ENCODE measurements around the gene TRIM68. TPM values are rescaled to one million over a fixed set of nuclear protein-coding genes. Genes with fewer than 3 reads are reported as not detected.

TRIM68 gene
- total and polyA plus RNA-seq, 7 donors: 6.0 to 15.0 (median 11.6) TPM

- 68 to 71% methylated on average over 4 of the region's 4 CpGs for WGBS, 2 donors
- H3K4me3 ChIP-seq: no peak overlapping the region
- TF ChIP-seq POLR2AphosphoS5 (IDR thresholded peaks at IDR 0.05): no peak
- TF ChIP-seq CTCF (IDR thresholded peaks at IDR 0.05): no peak
- no peak for TF ChIP-seq EP300 (IDR thresholded peaks at IDR 0.05)
- no peak for TF ChIP-seq POLR2A (IDR thresholded peaks at IDR 0.05)
- peaks cover 0 to 53% (median 47%) of the 10 kb centered on the region in 4 donors for H3K4me1 ChIP-seq
- DNase-seq: no peak
- intact Hi-C loops (cut with DNase I): loop anchor here (5.0 kb wide), 1 partner anchor 53 kb away; the partner anchor contains the start of gene OR51E2
- no peaks in the 10 kb centered on the region for H3K9me3 ChIP-seq
- peak overlapping the region in 1 of 4 donors; percentile 72 for H3K27ac ChIP-seq
- no peaks in the 10 kb centered on the region for H3K36me3 ChIP-seq
- no peaks in the 10 kb centered on the region for H3K27me3 ChIP-seq
These were observed 36.2 kb upstream of the TRIM68 start for GRCh38 chr11:4644233-4644632.

DNA sequence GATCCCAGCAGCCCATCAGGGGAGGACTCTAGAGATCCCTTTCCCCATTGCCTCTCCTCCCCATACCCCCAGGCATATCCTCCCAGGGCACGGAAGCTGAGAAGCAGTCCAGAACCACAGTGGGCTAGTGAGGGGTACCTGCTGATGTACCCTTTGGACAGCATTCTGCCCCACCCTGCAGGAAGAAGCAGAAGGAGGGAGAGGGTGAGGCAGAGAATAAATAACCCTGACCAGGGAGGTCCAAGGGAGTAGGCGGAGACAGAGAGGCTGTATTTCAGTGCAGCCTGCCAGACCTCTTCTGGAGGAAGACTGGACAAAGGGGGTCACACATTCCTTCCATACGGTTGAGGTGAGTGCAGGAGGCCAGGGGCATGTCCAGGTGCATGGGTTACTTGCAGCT lies 35.7 kb upstream of the TRIM68 start, which contains the start of gene OR51E1:
Gene OR51E1 (plus strand): TSS at position 301 of the 400 bp plus-strand sequence. CDS start 8,545 bp downstream, outside the sequence.
- Histone ChIP-seq H3K4me1 (peaks cover 0 to 52% (median 47%) of the 10 kb centered on the region in 4 donors), H3K4me3 (no peak within 1 kb of the TSS), H3K27me3 (no peaks in the 10 kb centered on the region), H3K36me3 (no peaks in the 10 kb centered on the region), H3K27ac (peak within 1 kb of the TSS in 1 of 4 donors; percentile 72), H3K9me3 (no peaks in the 10 kb centered on the region)
- WGBS, 2 donors: 62 to 82% methylated on average over 3 of the region's 3 CpGs
- no peak for TF ChIP-seq EP300 (IDR thresholded peaks at IDR 0.05)
- no peak for TF ChIP-seq POLR2AphosphoS5 (IDR thresholded peaks at IDR 0.05)
- TF ChIP-seq CTCF (IDR thresholded peaks at IDR 0.05): no peak
- no peak for TF ChIP-seq POLR2A (IDR thresholded peaks at IDR 0.05)
- intact Hi-C loops (cut with DNase I): loop anchor here (5.0 kb wide), 1 partner anchor 54 kb away; the partner anchor contains the start of gene OR51E2
- DNase-seq: no peak

DNA sequence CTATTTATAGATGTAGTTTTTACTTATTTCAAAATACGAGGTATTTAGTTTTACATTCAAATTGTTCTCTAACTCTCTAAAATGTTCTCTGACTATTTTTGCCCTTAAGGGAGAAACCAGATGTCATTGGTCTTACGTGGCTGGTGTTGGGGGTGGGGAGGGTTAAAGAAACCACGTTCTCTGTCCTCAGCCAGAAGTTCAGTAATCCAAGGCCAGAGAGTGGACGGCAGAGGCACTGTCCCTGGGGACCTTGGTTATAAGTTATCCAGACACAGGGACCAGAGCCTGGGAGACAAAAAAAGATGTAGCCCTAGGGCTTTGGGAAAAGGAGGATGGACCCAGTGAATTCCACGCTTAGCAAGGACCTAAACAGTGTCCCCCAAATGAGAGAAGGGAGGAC lies 35.0 kb upstream of the TRIM68 start:
- Histone ChIP-seq H3K4me1 (peaks cover 0 to 48% (median 44%) of the 10 kb centered on the region in 4 donors), H3K27ac (no peak overlapping the region), H3K27me3 (no peaks in the 10 kb centered on the region), H3K36me3 (no peaks in the 10 kb centered on the region), H3K9me3 (no peaks in the 10 kb centered on the region), H3K4me3 (no peak overlapping the region)
- intact Hi-C loops (cut with DNase I): loop anchor here (5.0 kb wide), 1 partner anchor 54 kb away; the partner anchor contains the start of gene OR51E2
- DNase-seq: no peak
- WGBS, 2 donors: 54 to 71% methylated on average over 5 of the region's 5 CpGs
- TF ChIP-seq POLR2AphosphoS5 (IDR thresholded peaks at IDR 0.05): no peak
- TF ChIP-seq EP300 (IDR thresholded peaks at IDR 0.05): no peak
- TF ChIP-seq CTCF (IDR thresholded peaks at IDR 0.05): no peak
- no peak for TF ChIP-seq POLR2A (IDR thresholded peaks at IDR 0.05)

- whole genome bisulfite sequencing, 2 donors: 85 to 86% methylated on average over 7 of the region's 7 CpGs
These were observed 34.0 kb upstream of the TRIM68 start for GRCh38 chr11:4642043-4642442.

More at GRCh38 chr11:4642043-4642442, 34.0 kb upstream of the TRIM68 start:
- TF ChIP-seq POLR2AphosphoS5 (IDR thresholded peaks at IDR 0.05): no peak
- TF ChIP-seq POLR2A (IDR thresholded peaks at IDR 0.05): no peak
- TF ChIP-seq CTCF (IDR thresholded peaks at IDR 0.05): no peak
- TF ChIP-seq EP300 (IDR thresholded peaks at IDR 0.05): no peak
- Histone ChIP-seq H3K9me3 (no peaks in the 10 kb centered on the region), H3K27me3 (no peaks in the 10 kb centered on the region), H3K4me3 (no peak overlapping the region), H3K36me3 (no peaks in the 10 kb centered on the region), H3K27ac (no peak overlapping the region), H3K4me1 (peaks cover 0 to 43% (median 36%) of the 10 kb centered on the region in 4 donors)
- DNase-seq: no peak
- intact Hi-C loops (cut with DNase I): loop anchor here (5.0 kb wide), 1 partner anchor 55 kb away; the partner anchor contains the start of gene OR51E2

Measured in sigmoid colon (tissue), 7 donors.